Mucosa of descending colon (tissue), 3 donors: ENCODE results near the gene FUT8. TPM values are rescaled to one million over a fixed set of nuclear protein-coding genes. Genes with fewer than 3 reads are reported as not detected.
"Not testable (repeated sequence)": the region's sequence is repeated elsewhere in the genome, so short reads cannot be mapped to it uniquely, and the experiment has no call there.

Source experiments
- ATAC-seq: fragments of 200-7000 bp; cut with Tn5 transposase; one replicate; pipeline ENCODE4 v1.9.1; 2020; ENCODE audit warnings: mild to moderate bottlenecking, moderate library complexity
- DNase-seq, 3 donors: peaks; one replicate each; pipeline ENCODE4 v3.0.0-alpha.2; 2020
- H3K36me3 ChIP-seq: fragments of 200-600 bp; one replicate; pipeline ENCODE4 v1.8.0; 2021; ENCODE audit warnings: low read depth, mild to moderate bottlenecking
- H3K4me1 ChIP-seq: fragments of 200-600 bp; one replicate; pipeline ENCODE4 v1.8.0; 2021; ENCODE audit warnings: low read depth, mild to moderate bottlenecking
- H3K4me3 ChIP-seq: fragments of 200-600 bp; one replicate; pipeline ENCODE4 v1.8.0; 2021; ENCODE audit warnings: mild to moderate bottlenecking
- H3K9me3 ChIP-seq: fragments of 200-600 bp; one replicate; pipeline ENCODE4 v1.8.0; 2021; ENCODE audit warnings: mild to moderate bottlenecking
- CTCF ChIP-seq: fragments of 200-600 bp; IDR thresholded peaks from one replicate; pipeline ENCODE4 v1.8.0; 2022; ENCODE audit warnings: antibody characterized with exemption, mild to moderate bottlenecking
- intact Hi-C, 2 donors: fragments of 100-400 bp; cut with DNase I in 1 of 2; cut with micrococcal nuclease in 1 of 2; formaldehyde crosslinking; loops; one replicate each; pipeline versions ENCODE4 v1.11.0 to v1.11.1; 2022; cut with DNase I, micrococcal nuclease
- total RNA-seq, 3 donors: library from RNA; stranded (reverse); fragmentation: NEBNext Ultra II Directional in 2 of 3; extraction: Animal tissue kit (Norgen Biotek cat#: 25700) in 2 of 3; gene quantifications; one replicate each; pipeline versions ENCODE4 v1.2.1 to v1.2.4, GENCODE V29; 2021 to 2023
- donor health status: DM: no; HTN: no; CAD: no; lungs with moderate emphysema.
- donor health status: DM: no; HTN: no; CAD: no.
- donor health status: DM: no; HTN: yes; CAD: no.

FUT8 gene
- total RNA-seq, 3 donors from 2014 or later, result 24.7 to 38.1 (median 32.2) TPM

- TF ChIP-seq CTCF, result no peak
Measured at GRCh38 chr14:65425885-65426284, 13.4 kb downstream of the FUT8 start.

GRCh38 chr14:65426902-65427301, 14.4 kb downstream of the FUT8 start:
- H3K9me3 ChIP-seq, DNase-seq, H3K4me1 ChIP-seq, ATAC-seq, H3K36me3 ChIP-seq, intact Hi-C loops, H3K4me3 ChIP-seq: not testable (repeated sequence)

More at GRCh38 chr14:65425885-65426284, 13.4 kb downstream of the FUT8 start:
- no peaks in the 10 kb centered on the region for H3K9me3 ChIP-seq
- H3K36me3 ChIP-seq, result no peaks in the 10 kb centered on the region
- peaks cover 2% of the 10 kb centered on the region for H3K4me1 ChIP-seq
- DNase-seq, result no peak
- no peak overlapping the region for H3K4me3 ChIP-seq
- ATAC-seq, result no peak
- intact Hi-C loops, result no loop called here

GRCh38 chr14:65428691-65429090, 16.2 kb downstream of the FUT8 start:
- intact Hi-C loops, result no loop called here
- Histone ChIP-seq H3K36me3 (no peaks in the 10 kb centered on the region), H3K4me3 (no peak overlapping the region), H3K4me1 (no peaks in the 10 kb centered on the region), H3K9me3 (no peaks in the 10 kb centered on the region)
- DNase-seq (no peak), ATAC-seq (no peak)
- TF ChIP-seq CTCF, result no peak

GRCh38 chr14:65429757-65430156, 17.2 kb downstream of the FUT8 start:
- Histone ChIP-seq H3K9me3 (no peaks in the 10 kb centered on the region), H3K4me3 (no peak overlapping the region), H3K4me1 (no peaks in the 10 kb centered on the region), H3K36me3 (no peaks in the 10 kb centered on the region)
- ATAC-seq (no peak), DNase-seq (no peak)
- intact Hi-C loops, result no loop called here
- no peak for TF ChIP-seq CTCF

GRCh38 chr14:65431245-65431644, 18.7 kb downstream of the FUT8 start:
- Histone ChIP-seq H3K4me3 (no peak overlapping the region), H3K9me3 (no peaks in the 10 kb centered on the region), H3K4me1 (no peaks in the 10 kb centered on the region), H3K36me3 (no peaks in the 10 kb centered on the region)
- intact Hi-C loops, result no loop called here
- ATAC-seq (no peak), DNase-seq (no peak)
- no peak for TF ChIP-seq CTCF

- no peak for TF ChIP-seq CTCF
- DNase-seq, result no peak
- H3K9me3 ChIP-seq, result no peaks in the 10 kb centered on the region
- intact Hi-C loops, result no loop called here
- H3K4me3 ChIP-seq, result no peak overlapping the region
- no peak for ATAC-seq
- H3K4me1 ChIP-seq, result no peaks in the 10 kb centered on the region
- H3K36me3 ChIP-seq, result no peaks in the 10 kb centered on the region
Measured at GRCh38 chr14:65431951-65432350, 19.4 kb downstream of the FUT8 start.
